ENCODE measurements around the gene CRISPLD2.

The CRISPLD2 gene

GRCh38 chr16:84879569-84880487 lies 60.0 kb downstream of the CRISPLD2 start:
- DNase-seq (ENCODE audit: low read depth in 1 of 2, low spot score in 1 of 2) = no peak
- H3K4me3 ChIP-seq (replicated peaks; ENCODE audit: insufficient read depth, low read length) = no peak overlapping the region
- TF ChIP-seq GABPA (IDR thresholded peaks at IDR 0.05; ENCODE audit: low read depth) = no peak
- TF ChIP-seq SPI1 (IDR thresholded peaks at IDR 0.05; ENCODE audit: borderline replicate concordance, low read depth) = no peak
- TF ChIP-seq REST (IDR thresholded peaks at IDR 0.05; ENCODE audit: insufficient replicate concordance, low read depth) = no peak
- TF ChIP-seq CTCF (IDR thresholded peaks at IDR 0.05; ENCODE audit: insufficient read depth, low read length) = no peak
- no peak for TF ChIP-seq POLR2AphosphoS5 (IDR thresholded peaks at IDR 0.05; ENCODE audit: low read depth)
- peaks cover 3% of the 10 kb centered on the region for H3K27me3 ChIP-seq (ENCODE audit: insufficient read depth, poor library complexity, severe bottlenecking)
- H3K27ac ChIP-seq (replicated peaks) = no peak overlapping the region

- H3K27me3 ChIP-seq (ENCODE audit: insufficient read depth, poor library complexity, severe bottlenecking) = peaks cover 7% of the 10 kb centered on the region
- TF ChIP-seq GABPA (IDR thresholded peaks at IDR 0.05; ENCODE audit: low read depth) = no peak
- no peak for TF ChIP-seq POLR2AphosphoS5 (IDR thresholded peaks at IDR 0.05; ENCODE audit: low read depth)
- TF ChIP-seq CTCF (IDR thresholded peaks at IDR 0.05; ENCODE audit: insufficient read depth, low read length) = no peak
- no peak overlapping the region for H3K27ac ChIP-seq (replicated peaks)
- DNase-seq (ENCODE audit: low read depth in 1 of 2, low spot score in 1 of 2) = no peak
- H3K4me3 ChIP-seq (replicated peaks; ENCODE audit: insufficient read depth, low read length) = no peak overlapping the region
Measured at GRCh38 chr16:84881702-84882521, 62.1 kb downstream of the CRISPLD2 start.

GRCh38 chr16:84883301-84883700 lies 63.5 kb downstream of the CRISPLD2 start:
- Histone ChIP-seq H3K4me3 (replicated peaks; ENCODE audit: insufficient read depth, low read length) (no peak overlapping the region), H3K27ac (replicated peaks) (no peak overlapping the region), H3K27me3 (ENCODE audit: insufficient read depth, poor library complexity, severe bottlenecking) (peaks cover 9% of the 10 kb centered on the region)
- TF ChIP-seq GABPA (IDR thresholded peaks at IDR 0.05; ENCODE audit: low read depth) = no peak
- no peak for TF ChIP-seq CTCF (IDR thresholded peaks at IDR 0.05; ENCODE audit: insufficient read depth, low read length)
- TF ChIP-seq REST (IDR thresholded peaks at IDR 0.05; ENCODE audit: insufficient replicate concordance, low read depth) = no peak
- TF ChIP-seq POLR2AphosphoS5 (IDR thresholded peaks at IDR 0.05; ENCODE audit: low read depth) = no peak
- TF ChIP-seq SPI1 (IDR thresholded peaks at IDR 0.05; ENCODE audit: borderline replicate concordance, low read depth) = no peak
- no peak for DNase-seq (ENCODE audit: low read depth in 1 of 2, low spot score in 1 of 2)

All from HL-60 (cell line).